ENCODE measurements around the gene AKAP9.
A peak's percentile ranks its signal among the peaks of the same experiment; 100 is the strongest.
"Not testable (repeated sequence)": the region's sequence is repeated elsewhere in the genome, so short reads cannot be mapped to it uniquely, and the experiment has no call there.

The AKAP9 gene

DNA sequence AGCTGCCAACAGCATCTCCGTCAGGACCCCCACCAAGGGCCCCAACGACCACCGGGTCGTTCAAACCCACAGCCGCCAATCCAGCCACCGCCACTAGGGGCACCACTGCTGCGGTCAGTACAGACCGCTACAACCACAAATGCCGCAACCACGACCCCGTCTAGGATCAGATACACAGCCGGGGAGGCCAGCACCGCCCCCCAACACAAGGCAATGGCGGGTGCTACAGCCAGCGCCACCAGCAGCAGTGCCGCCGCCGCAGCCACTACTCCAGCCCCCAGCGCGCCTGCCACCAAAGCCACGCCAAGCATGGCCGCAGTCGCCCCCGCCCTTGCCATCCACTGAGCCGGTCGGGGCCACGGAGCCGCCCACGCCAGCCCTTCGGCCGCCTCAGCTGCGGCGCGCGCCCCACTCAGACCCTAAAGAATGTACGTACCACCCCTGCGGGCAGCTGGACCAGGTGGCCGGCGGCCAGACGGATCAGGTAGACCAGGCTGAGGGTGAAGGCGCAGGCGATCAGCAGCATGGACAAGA, 193.1 kb downstream of the AKAP9 start:
- peak; percentile 40 to 46 for DNase-seq (ENCODE audit: low read depth in 2 of 2)

DNA sequence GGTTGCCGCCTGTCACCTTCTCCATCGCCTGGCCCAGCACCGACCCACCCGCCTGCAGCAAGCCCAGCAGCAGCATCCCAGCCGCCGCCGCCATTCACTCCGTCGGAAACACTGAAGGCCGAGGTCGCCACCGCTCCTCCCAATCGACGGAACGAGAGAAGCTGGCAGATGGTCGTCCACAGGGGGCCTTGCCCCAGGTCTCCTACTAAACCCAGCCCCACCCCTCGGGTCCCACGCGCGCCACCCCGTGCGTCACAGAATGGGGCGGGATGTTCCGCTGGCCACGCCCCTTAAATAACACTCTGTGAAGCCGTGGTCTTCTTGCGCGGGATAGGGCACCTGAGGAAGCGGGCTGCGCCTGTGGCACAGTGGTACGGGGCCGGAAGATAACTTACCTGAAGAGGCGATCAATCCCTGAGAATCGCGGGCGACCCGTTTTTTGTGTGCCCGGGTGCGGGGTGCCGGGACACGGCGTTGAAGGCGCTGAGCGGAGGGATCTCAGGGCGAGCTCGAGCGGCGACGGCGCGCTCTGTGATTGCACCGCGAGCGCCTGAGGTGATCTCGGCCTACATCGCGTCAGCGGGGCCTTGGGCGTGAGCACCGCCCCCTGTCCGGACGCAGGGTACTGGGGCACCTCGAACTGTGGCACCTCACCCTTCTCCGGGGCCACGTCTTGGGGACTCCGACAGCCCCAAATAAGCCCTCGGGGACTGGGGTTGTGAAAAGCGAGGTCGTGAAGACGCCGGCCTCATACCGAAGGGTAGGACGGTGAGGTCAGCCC, 193.8 kb downstream of the AKAP9 start, which contains the start of gene CYP51A1:
CYP51A1 (minus strand) TSS at position 207 of the 781 bp plus-strand sequence; CDS start at position 94, 113 bp downstream.
- peak; percentile 78 to 89 for DNase-seq (ENCODE audit: low read depth in 2 of 2)

DNA sequence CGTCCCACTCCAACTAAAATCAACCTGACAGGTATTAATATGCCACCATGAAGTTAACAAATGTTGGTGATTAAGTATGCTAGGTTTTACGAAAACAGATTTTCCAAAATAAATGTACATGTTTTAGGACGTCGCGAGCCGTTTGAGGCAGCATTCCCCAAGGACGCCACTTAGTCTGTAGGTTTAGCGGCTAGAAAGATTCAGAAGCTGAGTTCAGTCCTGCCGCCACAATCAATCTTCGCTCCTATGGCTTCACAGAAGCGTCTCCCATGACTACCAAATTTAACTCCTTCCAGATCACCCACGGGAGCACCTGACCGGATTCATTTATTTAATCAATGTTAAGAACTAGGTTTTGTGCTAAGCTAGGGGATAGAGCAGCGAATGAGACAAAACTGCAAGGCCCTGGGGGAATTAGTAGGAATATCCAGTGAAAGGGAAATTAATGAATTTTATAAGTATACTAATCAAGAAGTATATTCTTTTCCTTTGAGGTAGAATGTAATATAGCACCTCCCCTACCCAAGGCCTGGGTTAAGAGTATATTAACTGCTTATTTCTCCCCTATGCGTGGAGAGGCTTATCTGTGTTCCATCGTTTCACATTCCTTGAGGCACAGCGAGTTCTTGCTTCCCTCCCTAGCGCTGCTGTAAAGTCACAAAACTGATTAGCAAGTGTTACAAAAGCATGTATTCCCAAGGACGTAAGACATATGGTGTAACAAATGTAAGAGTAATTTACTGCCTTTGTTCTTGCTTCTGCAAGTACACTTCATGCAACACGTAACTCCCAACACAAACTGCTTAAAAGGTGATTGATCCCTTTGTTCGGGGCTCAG, 194.6 kb downstream of the AKAP9 start:
- DNase-seq (ENCODE audit: low read depth in 2 of 2), result no peak

DNA sequence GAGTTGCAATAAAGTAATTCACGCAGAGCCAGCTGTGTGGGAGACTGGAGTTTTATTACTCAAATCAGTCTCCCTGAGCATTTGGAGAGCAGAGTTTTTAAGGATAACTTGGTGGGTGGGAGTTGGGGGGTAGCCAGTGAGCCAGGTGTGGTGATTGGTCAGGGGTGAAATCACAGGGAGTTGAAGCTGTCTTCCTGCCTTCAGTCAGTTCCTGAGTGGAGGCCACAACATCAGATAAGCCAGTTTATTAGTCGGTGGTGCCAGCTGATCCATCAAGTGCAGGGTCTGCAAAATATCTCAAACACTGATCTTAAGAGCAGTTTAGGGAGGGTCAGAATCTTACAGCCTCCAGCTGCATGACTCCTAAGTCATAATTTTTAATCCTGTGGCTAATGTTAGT, 196.9 kb downstream of the AKAP9 start:
- no peak for DNase-seq (ENCODE audit: low read depth in 2 of 2)

DNA sequence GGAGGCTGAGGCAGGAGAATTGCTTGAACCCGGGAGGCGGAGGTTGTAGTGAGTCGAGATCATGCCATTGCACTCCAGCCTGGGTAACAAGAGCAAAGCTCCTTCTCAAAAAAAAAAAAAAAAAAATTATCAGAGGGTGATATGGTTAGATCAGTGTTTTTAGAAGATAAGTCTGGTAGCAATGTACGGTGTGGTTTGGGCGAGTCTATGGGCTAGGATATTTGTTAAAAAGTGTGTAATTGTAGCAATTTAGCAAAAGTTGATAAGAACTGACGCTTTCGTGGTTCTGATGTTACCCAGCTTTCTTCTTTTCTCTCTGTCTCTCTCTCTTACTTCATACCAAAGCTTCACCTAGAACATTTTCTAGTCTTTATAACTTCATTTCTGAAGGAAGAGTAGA, 200.5 kb downstream of the AKAP9 start:
- no peak for DNase-seq (ENCODE audit: low read depth in 2 of 2)

DNA sequence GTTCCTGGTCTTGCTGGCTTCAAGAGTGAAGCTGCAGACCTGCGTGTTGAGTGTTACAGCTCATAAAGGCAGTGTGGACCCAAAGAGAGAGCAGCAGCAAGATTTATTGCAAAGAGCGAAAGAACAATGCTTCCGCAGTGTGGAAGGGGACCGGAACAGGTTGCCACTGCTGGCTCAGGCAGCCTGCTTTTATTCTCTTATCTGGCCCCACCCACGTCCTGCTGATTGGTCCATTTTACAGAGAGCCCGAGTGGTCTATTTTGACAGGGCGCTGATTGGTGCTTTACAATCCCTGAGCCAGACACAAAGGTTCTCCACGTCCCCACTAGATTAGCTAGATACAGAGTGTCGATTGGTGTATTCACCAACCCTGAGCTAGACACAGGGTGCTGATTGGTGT, 202.1 kb downstream of the AKAP9 start:
- not testable (repeated sequence) for DNase-seq (ENCODE audit: low read depth in 2 of 2)

DNA sequence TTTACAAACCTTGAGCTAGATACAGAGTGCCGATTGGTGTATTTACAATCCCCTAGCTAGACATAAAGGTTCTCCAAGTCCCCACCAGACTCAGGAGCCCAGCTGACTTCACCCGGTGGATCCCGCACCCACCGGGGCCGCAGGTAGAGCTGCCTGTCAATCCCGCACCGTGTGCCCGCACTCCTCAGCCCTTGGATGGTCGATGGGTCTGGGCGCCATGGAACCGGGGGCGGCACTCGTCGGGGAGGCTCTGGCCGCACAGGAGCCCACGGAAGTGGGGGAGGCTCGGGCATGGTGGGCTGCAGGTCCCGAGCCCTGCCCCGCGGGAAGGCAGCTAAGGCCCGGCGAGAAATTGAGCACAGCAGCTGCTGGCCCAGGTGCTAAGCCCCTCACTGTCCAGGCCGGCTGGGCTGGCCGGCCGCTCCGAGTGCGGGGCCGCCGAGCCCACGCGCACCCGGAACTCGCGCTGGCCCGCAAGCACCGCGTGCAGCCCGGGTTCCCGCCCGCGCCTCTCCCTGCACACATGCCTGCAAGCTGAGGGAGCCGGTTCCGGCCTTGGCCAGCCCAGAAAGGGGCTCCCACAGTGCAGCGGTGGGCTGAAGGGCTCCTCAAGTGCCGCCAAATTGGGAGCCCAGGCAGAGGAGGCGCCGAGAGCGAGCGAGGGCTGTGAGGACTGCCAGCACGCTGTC, 202.7 kb downstream of the AKAP9 start:
- not testable (repeated sequence) for DNase-seq (ENCODE audit: low read depth in 2 of 2)

DNA sequence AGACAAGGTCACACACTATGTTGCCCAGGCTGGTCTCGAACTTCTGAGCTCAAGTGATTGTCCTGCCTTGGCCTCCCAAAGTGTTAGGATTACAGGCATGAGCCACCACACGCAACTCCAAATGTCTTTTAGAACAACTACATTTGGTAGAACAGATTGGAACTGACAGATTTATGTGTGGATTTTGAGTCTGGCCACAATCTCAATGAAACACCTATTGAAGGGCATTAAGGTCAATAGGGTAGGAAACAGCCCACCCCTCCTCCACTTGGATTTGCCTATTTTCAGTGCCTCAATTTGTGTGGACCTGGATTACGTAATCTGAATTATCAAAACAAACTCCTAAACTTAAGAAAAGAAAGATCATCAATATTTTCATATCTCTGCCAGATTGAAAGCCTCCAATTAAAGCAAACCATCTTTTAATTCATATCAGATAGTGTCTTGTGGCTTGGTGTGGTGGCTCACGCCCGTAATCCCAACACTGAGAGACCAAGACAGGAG, 209.1 kb downstream of the AKAP9 start:
- DNase-seq (ENCODE audit: low read depth in 2 of 2), result no peak

DNA sequence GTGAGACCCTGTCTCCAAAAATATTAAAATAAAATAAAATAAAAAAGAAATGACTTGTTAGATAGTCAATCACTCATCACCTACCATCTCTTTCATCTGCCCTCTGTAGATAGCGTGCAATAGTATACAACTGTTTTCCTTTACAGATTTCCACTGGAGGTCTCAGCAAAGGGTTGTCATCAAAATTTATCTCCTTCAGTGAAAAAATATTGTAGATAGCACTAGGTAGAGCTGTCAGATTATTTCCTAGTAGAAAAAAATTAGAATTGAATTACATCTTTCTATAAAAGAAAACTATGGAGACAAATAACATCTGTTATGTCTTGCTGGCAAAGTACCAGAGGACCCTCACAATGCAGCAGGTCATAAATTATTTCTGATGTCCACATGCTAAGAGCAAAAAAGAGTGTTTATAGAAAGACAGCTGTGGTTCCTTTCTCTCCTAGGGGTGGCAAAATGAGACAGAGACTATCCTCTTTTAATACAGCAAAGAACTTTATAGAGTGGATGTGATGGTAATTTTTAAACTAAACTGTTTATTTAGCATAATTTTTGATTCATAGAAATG, 209.9 kb downstream of the AKAP9 start:
- no peak for DNase-seq (ENCODE audit: low read depth in 2 of 2)

DNA sequence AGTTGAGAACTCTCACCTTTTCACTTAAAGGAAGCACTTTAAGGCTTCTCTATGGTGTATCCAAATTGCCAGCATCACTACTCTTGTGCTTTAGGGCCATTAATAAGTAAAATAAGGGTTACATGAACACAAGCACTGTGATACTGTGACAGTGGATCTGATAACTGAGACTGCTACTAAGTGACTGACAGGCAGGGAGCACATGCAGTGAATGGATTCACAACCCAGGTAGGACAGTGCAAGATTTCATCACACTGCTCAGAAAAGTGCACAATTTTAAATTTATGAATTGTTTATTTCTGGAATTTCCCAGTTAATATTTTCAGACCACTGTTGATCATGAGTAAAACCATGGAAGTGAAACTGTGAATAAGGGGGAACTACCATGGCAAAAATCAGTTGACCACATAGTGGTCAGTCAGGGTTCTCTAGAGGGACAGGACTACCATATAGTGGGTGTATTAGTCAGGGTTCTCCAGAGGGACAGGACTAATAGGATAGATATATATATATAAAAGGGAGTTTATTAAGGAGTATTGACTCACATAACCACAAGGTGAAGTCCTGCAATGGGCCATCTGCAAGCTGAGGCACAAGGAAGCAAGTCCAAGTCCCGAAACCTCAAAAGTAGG, 214.6 kb downstream of the AKAP9 start:
- no peak for DNase-seq (ENCODE audit: low read depth in 2 of 2)

DNA sequence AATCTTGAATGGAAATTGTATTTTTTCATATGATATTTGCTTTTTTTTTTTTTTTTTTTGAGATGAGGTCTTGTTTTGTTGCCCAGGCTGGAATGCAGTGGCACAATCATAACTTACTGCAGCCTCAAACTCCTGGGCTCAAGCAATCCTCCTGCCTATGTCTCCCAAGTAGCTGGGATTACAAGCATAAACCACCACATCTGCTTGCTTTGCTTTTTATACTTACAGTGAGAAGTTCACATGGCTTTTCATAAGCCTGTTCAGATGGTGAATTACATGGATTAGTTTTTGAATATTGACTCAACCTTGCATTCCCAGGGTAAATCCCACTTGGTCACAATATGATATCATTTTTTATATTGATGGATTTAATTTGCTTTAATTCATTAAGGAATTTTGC, 216.3 kb downstream of the AKAP9 start:
- DNase-seq (ENCODE audit: low read depth in 2 of 2), result no peak

DNA sequence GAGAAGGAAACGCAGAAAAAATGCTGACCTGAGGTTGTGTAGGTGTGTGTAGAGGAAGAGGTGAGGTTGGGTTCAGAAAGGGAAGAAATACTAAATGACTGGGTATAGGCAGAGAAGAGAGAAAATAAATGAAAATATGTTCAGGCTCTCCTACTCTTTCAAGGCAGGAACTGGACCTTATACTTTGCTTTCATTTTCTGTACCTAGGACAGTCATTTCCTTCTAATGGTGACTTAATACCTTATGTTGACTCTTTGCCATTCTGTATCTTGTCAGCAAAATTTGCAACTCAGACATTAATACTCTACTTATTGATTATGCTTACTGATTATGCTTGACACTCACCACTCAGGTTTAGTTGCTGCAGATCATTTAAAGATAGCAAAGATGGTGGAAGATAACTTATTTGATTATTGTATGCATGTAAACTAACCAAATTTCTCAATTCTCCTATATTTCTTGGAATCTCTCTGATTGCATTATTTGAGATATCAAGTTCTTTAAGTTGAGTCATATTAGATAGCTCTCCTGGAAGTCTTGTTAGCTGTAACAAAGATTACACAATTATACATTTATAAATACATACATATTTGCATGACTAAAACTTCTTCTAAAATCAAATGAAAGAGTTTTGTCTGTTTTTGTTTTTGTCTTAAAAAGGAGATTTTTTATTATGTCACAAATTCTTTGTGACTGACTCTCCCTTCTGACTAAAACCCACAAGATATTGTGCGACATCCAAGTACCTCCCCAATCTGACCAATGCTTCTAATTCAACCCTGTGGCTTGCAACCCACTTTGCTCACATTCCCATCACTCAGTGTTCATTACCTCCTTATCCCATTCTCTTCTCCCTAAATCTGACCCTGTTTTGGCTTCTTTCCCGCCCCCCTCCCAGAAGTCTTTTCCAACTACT, 218.3 kb downstream of the AKAP9 start:
- DNase-seq (ENCODE audit: low read depth in 2 of 2), result no peak
